HEK293 (cell line): ENCODE data around the gene FANCC.

Source experiments
- CTCF ChIA-PET: fragments of 350-600 bp; formaldehyde crosslinking; extraction: SDS; loops from one replicate; lab custom pipeline; 2021; ENCODE audit warnings: antibody characterized with exemption; lab: Yijun Ruan, JAX
- POLR2A ChIA-PET: fragments of 300-600 bp; formaldehyde crosslinking; extraction: SDS; loops from one replicate; lab custom pipeline; 2020; ENCODE audit warnings: antibody characterized with exemption, inconsistent platforms; lab: Yijun Ruan, JAX
- H3K27ac ChIP-seq: fragments of 200-500 bp; sonication (Bioruptor generic); 2 replicates; pipeline ENCODE4 v1.5.1; 2014; ENCODE audit warnings: low read depth, low read length, control low read depth, inconsistent platforms; ENCODE audit errors: extremely low read depth
- H3K36me3 ChIP-seq, 2 experiments: fragments of 200-500 bp in 1 of 2; sonication (Bioruptor generic) in 1 of 2; 1 replicate in 1 of 2; 2 replicates in 1 of 2; pipeline ENCODE4 v1.5.1; 2014 to 2017; ENCODE audit warnings: inconsistent platforms in 2 of 2, low read length in 2 of 2; ENCODE audit not compliant: control insufficient read depth in 2 of 2, insufficient read depth in 1 of 2
- H3K4me1 ChIP-seq: fragments of 200-500 bp; sonication (Bioruptor generic); 2 replicates; pipeline ENCODE4 v1.5.1; 2014; ENCODE audit warnings: mild to moderate bottlenecking, low read length, inconsistent platforms; ENCODE audit not compliant: control insufficient read depth, insufficient read depth
- H3K4me3 ChIP-seq: 2 replicates; pipeline ENCODE4 v1.5.1; 2011; ENCODE audit warnings: low read depth, mild to moderate bottlenecking, control low read depth, low read length, moderate library complexity
- H3K9me3 ChIP-seq: fragments of 200-500 bp; sonication (Bioruptor generic); 2 replicates; pipeline ENCODE4 v1.5.1; 2014; ENCODE audit warnings: low read depth, low read length, inconsistent platforms; ENCODE audit not compliant: control insufficient read depth, insufficient read depth
- ZNF132 ChIP-seq: fragments of 450-650 bp; formaldehyde crosslinking; IDR thresholded peaks from 2 replicates; pipeline ENCODE4 v1.5.1; 2017; ENCODE audit warnings: missing biosample characterization, missing genetic modification characterization, borderline replicate concordance
- ZNF223 ChIP-seq: fragments of 450-650 bp; formaldehyde crosslinking; IDR thresholded peaks from 2 replicates; pipeline ENCODE4 v1.5.1; 2016; ENCODE audit warnings: missing biosample characterization, missing genetic modification characterization
- ZNF239 ChIP-seq: fragments of 450-650 bp; formaldehyde crosslinking; IDR thresholded peaks from 2 replicates; pipeline ENCODE4 v1.5.1; 2016; ENCODE audit warnings: missing biosample characterization, missing genetic modification characterization
- ZNF248 ChIP-seq: fragments of 450-650 bp; formaldehyde crosslinking; IDR thresholded peaks from 2 replicates; pipeline ENCODE4 v1.5.1; 2017; ENCODE audit warnings: missing biosample characterization, missing genetic modification characterization
- ZNF302 ChIP-seq: fragments of 450-650 bp; formaldehyde crosslinking; IDR thresholded peaks from 2 replicates; pipeline ENCODE4 v1.5.1; 2016; ENCODE audit warnings: missing biosample characterization, missing genetic modification characterization, low read depth
- ZNF677 ChIP-seq: fragments of 450-650 bp; IDR thresholded peaks from 2 replicates; pipeline ENCODE4 v1.5.0; 2018; ENCODE audit warnings: missing biosample characterization, mild to moderate bottlenecking, missing genetic modification characterization, moderate library complexity
- ZNF785 ChIP-seq: fragments of 450-650 bp; formaldehyde crosslinking; IDR thresholded peaks from 2 replicates; pipeline ENCODE4 v1.5.1; 2016; ENCODE audit warnings: missing biosample characterization, missing genetic modification characterization
- TF ChIP-seq, protein P1 (sequence below): fragments of 450-650 bp; formaldehyde crosslinking; IDR thresholded peaks from 2 replicates; pipeline ENCODE4 v1.5.1; 2017; ENCODE audit warnings: missing biosample characterization, missing genetic modification characterization
- TF ChIP-seq, protein P2 (sequence below): fragments of 450-650 bp; formaldehyde crosslinking; IDR thresholded peaks from 2 replicates; pipeline ENCODE4 v1.5.1; 2016; ENCODE audit warnings: missing biosample characterization, missing genetic modification characterization
- TF ChIP-seq, protein P3 (sequence below): fragments of 450-650 bp; formaldehyde crosslinking; IDR thresholded peaks from 2 replicates; pipeline ENCODE4 v1.5.1; 2016; ENCODE audit warnings: missing biosample characterization, missing genetic modification characterization
- TF ChIP-seq, protein P4 (sequence below): fragments of 450-650 bp; formaldehyde crosslinking; conservative IDR thresholded peaks from 2 replicates; pipeline ENCODE4 v1.5.1; 2016; ENCODE audit warnings: low read depth, missing biosample characterization, missing genetic modification characterization

FANCC gene

DNA sequence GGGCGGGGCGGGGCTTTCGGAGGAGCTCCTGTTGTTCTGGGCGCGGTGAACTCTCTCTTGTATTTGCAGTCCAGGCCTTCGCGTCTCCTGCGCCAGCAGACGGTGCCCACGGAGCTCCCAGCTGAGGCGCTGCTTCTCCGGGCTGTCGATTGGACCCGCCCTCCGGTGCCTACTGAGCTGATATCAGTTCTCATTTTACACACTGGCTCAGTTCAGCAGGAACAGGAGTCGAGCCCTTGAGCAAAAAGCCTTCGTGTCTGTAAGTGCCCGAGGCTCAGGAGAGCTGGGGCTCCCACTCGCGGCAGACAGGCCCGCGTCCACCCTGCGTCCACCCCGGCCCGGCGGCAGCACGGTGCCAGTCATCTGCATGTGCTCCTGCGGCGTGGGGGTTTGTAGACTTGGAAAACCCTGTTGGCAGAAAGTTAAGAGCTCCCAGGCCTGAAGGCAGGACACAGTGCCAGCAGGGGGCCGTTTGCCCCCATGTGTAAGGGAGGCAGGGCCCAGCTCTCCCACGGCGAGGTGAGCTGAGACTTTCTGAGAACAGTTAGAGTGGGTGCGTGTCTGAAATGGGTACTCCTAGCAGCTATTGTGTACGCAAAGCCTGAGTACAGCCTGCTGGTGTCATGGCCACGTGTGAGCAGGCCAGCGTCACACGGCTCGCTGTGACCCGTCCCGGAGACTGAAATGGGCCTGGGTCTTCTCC lies 231.5 kb downstream of the FANCC start (continued):
- TF ChIP-seq, protein P1, sequence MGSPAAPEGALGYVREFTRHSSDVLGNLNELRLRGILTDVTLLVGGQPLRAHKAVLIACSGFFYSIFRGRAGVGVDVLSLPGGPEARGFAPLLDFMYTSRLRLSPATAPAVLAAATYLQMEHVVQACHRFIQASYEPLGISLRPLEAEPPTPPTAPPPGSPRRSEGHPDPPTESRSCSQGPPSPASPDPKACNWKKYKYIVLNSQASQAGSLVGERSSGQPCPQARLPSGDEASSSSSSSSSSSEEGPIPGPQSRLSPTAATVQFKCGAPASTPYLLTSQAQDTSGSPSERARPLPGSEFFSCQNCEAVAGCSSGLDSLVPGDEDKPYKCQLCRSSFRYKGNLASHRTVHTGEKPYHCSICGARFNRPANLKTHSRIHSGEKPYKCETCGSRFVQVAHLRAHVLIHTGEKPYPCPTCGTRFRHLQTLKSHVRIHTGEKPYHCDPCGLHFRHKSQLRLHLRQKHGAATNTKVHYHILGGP (tag by site-specific recombination), result no peak
- TF ChIP-seq ZNF223 (tag by site-specific recombination) (no peak), ZNF785 (no peak)
- TF ChIP-seq, protein P2, sequence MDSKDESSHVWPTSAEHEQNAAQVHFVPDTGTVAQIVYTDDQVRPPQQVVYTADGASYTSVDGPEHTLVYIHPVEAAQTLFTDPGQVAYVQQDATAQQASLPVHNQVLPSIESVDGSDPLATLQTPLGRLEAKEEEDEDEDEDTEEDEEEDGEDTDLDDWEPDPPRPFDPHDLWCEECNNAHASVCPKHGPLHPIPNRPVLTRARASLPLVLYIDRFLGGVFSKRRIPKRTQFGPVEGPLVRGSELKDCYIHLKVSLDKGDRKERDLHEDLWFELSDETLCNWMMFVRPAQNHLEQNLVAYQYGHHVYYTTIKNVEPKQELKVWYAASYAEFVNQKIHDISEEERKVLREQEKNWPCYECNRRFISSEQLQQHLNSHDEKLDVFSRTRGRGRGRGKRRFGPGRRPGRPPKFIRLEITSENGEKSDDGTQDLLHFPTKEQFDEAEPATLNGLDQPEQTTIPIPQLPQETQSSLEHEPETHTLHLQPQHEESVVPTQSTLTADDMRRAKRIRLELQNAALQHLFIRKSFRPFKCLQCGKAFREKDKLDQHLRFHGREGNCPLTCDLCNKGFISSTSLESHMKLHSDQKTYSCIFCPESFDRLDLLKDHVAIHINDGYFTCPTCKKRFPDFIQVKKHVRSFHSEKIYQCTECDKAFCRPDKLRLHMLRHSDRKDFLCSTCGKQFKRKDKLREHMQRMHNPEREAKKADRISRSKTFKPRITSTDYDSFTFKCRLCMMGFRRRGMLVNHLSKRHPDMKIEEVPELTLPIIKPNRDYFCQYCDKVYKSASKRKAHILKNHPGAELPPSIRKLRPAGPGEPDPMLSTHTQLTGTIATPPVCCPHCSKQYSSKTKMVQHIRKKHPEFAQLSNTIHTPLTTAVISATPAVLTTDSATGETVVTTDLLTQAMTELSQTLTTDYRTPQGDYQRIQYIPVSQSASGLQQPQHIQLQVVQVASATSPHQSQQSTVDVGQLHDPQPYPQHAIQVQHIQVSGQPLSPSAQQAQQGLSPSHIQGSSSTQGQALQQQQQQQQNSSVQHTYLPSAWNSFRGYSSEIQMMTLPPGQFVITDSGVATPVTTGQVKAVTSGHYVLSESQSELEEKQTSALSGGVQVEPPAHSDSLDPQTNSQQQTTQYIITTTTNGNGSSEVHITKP, result no peak

DNA sequence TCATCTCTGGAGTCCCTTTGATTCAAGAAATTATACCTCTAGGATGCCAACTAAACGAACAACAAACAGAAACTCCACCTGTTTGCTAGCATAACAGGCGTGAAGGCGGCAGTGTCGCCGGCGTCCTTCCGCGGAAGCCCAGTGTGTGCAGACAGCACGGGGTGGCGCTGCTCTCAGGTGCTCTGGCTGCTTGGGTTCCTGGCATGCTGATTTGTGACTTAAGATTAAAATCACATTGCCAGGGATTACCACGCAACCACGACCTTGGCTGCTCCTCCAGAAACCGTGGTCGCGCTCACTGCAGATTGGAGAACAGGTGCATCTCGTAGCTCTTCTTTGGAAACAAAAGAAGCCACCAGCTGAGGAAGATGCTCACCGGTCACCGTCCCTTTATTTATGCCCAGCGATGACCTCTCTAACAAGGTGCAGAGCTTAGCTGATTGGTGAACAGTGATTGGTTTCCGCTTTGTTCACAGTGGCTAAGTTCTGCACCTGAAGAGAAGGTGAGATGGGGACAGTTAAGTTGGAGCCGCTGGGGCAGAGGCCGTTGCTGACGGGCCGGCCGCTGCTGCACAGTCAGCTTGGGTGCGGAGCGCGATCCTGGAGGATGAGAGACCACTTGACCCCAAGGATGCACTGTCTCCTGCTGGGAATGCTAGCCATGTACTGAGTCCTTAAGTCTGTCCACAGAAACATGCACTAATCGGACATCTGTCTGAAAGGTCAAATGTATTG lies 232.3 kb downstream of the FANCC start:
- H3K27ac ChIP-seq, result no peak overlapping the region
- TF ChIP-seq ZNF302 (tag by site-specific recombination) (no peak), ZNF248 (tag by site-specific recombination) (no peak), ZNF239 (tag by site-specific recombination) (no peak), ZNF677 (tag by site-specific recombination) (no peak), ZNF132 (tag by site-specific recombination) (no peak)
- TF ChIP-seq, protein P1 (tag by site-specific recombination), result no peak
- H3K36me3 ChIP-seq, result peaks cover 4 to 58% of the 10 kb centered on the region in 2 experiments; a peak in 2 of 3 replicates
- ChIA-PET POLR2A (no interaction called here), CTCF (interaction anchor here (1.0 kb wide), 1 partner anchor 42 kb away, joined by 3 read pairs; no protein-coding TSS in a partner anchor)
- H3K9me3 ChIP-seq, result no peaks in the 10 kb centered on the region
- no peak overlapping the region for H3K4me3 ChIP-seq
- no peaks in the 10 kb centered on the region for H3K4me1 ChIP-seq

DNA sequence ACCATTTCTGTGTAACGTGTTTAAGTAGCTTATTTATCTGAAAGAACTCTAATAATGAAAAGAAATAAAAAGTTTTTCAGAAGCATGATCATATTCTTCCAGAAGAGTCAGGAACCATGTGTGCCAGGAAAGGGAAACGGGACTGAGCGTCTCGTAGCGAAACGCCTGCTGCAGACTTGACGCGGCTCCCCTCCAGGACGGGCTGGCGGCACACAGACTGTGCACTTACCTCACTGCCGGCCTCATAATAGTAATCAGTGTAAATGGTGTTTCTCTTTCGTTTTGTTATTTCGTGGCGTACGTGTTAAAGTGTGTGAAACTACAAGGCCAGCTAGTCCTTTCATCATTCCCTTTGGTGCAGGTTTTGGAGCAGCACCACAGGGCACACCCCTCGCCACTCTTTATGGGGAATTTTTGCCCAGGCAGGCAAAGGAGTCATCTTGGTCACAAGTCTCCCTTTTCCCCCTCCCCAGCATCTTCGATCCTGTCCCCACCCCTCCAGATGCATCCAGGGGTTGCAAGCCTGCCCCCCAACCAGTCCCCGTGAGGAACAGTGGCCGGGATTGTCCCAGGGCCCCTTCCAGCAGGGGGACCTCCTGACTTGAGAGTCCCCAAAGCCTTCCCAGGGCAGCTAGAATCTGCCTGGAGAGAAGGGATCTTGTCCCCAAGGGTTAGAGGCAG lies 233.1 kb downstream of the FANCC start:
- H3K4me3 ChIP-seq, result no peak overlapping the region
- no peaks in the 10 kb centered on the region for H3K9me3 ChIP-seq
- ChIA-PET POLR2A (no interaction called here), CTCF (interaction anchor here (0.6 to 1.1 kb wide), 3 partner anchors 31 to 120 kb away, joined by 3 read pairs; no protein-coding TSS in a partner anchor)
- no peaks in the 10 kb centered on the region for H3K4me1 ChIP-seq
- H3K36me3 ChIP-seq, result peaks cover 4 to 58% of the 10 kb centered on the region in 2 experiments; a peak in 2 of 3 replicates
- H3K27ac ChIP-seq, result no peak overlapping the region
- TF ChIP-seq ZNF239 (tag by site-specific recombination) (no peak), ZNF248 (tag by site-specific recombination) (no peak)
- TF ChIP-seq, protein P3, sequence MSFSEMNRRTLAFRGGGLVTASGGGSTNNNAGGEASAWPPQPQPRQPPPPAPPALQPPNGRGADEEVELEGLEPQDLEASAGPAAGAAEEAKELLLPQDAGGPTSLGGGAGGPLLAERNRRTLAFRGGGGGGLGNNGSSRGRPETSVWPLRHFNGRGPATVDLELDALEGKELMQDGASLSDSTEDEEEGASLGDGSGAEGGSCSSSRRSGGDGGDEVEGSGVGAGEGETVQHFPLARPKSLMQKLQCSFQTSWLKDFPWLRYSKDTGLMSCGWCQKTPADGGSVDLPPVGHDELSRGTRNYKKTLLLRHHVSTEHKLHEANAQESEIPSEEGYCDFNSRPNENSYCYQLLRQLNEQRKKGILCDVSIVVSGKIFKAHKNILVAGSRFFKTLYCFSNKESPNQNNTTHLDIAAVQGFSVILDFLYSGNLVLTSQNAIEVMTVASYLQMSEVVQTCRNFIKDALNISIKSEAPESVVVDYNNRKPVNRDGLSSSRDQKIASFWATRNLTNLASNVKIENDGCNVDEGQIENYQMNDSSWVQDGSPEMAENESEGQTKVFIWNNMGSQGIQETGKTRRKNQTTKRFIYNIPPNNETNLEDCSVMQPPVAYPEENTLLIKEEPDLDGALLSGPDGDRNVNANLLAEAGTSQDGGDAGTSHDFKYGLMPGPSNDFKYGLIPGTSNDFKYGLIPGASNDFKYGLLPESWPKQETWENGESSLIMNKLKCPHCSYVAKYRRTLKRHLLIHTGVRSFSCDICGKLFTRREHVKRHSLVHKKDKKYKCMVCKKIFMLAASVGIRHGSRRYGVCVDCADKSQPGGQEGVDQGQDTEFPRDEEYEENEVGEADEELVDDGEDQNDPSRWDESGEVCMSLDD, result no peak
- TF ChIP-seq, protein P4, sequence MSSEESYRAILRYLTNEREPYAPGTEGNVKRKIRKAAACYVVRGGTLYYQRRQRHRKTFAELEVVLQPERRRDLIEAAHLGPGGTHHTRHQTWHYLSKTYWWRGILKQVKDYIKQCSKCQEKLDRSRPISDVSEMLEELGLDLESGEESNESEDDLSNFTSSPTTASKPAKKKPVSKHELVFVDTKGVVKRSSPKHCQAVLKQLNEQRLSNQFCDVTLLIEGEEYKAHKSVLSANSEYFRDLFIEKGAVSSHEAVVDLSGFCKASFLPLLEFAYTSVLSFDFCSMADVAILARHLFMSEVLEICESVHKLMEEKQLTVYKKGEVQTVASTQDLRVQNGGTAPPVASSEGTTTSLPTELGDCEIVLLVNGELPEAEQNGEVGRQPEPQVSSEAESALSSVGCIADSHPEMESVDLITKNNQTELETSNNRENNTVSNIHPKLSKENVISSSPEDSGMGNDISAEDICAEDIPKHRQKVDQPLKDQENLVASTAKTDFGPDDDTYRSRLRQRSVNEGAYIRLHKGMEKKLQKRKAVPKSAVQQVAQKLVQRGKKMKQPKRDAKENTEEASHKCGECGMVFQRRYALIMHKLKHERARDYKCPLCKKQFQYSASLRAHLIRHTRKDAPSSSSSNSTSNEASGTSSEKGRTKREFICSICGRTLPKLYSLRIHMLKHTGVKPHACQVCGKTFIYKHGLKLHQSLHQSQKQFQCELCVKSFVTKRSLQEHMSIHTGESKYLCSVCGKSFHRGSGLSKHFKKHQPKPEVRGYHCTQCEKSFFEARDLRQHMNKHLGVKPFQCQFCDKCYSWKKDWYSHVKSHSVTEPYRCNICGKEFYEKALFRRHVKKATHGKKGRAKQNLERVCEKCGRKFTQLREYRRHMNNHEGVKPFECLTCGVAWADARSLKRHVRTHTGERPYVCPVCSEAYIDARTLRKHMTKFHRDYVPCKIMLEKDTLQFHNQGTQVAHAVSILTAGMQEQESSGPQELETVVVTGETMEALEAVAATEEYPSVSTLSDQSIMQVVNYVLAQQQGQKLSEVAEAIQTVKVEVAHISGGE (tag by site-specific recombination), result no peak
